NOMO-1 treated with dmso at 0.1 percent for 144 hours (cell line): ENCODE data around the gene DBH.

Experiments
- DNase-seq: peaks from one replicate; lab custom pipeline; 2025; ENCODE audit not compliant: unreplicated experiment; lab: John Stamatoyannopoulos, UW

The DBH gene

DNA sequence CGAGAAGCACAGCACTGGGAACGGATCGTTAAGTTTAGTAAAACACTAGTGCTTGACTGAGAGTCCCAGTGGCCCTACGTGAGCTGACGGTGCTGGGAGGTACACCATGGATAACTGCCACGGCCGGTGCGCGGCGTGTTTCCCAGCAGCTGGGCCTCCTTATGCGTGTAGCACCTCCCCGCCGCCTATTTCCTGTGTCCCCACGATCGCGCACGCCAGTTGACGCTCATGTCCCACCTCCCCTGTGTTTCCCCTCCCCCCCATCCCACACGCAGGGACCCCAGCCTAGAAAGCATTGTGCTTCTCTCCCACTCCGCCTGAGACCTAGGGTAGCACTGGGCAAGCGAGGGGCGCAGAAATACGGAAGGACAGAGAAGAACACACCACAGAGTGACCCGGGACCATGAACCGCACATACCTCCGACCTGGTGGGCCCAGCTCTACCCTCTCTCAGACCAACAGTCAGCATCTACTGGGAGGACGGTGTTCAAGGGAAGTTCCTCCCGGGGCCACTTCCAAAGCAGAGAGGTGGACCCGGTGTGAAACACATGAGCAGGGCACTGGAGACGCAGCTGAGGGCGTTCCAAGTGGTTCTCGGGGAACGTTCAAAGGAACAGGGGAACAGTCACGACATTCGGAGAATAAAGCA is 45.6 kb downstream of the DBH start:
- DNase-seq, result no peak

DNA sequence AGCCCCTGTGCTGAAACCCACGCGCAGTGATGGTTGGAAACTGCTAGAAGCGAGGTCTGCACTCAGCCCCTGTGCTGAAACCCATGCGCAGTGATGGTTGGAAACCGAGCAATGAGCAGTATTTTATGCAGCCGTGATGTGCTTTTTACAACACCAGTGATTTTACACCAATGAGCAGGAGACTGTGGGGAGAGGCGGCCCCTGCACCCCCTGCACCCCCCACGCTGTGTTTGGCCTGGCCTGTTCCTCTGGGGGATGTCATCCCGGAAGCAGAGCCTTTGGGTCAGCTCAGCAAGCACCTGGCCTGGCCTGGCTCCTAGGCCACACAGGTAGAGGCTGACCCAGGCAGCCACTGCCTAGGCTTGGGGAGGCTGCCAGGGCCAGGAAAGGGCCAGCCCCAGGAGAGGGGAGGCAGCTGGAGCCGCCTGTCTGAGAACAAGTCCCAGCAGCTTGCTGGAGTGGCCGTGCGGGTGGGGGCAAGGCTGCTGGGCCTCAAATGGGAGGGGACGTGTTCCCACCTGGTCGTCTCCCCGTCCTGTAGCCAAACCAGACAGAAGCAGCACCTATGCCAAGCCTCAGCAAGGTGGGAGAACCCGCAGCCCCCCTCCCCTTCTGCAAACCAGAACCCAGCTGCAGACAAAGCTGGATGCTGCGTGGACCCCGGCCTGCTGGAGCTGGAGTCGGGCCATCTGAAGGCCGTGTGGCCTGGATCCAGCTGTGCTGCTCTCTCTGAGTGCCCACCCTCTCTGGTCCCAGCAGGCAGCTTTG is 46.8 kb downstream of the DBH start:
- no peak for DNase-seq

DNA sequence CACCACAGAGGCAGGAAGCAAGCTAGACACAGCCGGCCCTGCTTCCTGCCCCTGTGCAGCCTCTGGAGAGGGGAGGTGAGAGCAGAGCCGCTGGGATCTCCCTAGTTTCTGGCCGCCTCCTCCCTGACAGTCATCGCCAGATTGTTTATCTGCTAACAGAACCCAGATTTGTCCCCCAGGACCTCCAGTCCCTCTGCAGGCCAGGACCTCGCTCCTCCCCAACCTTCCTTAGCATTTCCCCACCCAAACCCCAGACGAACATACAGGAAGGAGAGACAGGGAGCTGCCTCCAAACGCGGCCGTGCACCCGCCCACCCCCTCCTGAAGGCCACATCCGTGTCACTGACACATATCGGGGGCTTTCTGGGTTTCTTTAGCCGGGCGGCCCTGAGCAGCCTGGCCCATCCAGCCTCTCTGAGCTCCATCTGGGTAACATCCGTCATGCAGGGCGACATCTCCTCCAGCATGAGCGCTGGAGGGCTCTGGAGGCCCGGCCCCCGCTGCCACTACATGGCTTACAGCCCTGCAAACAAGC is 47.5 kb downstream of the DBH start:
- no peak for DNase-seq

DNA sequence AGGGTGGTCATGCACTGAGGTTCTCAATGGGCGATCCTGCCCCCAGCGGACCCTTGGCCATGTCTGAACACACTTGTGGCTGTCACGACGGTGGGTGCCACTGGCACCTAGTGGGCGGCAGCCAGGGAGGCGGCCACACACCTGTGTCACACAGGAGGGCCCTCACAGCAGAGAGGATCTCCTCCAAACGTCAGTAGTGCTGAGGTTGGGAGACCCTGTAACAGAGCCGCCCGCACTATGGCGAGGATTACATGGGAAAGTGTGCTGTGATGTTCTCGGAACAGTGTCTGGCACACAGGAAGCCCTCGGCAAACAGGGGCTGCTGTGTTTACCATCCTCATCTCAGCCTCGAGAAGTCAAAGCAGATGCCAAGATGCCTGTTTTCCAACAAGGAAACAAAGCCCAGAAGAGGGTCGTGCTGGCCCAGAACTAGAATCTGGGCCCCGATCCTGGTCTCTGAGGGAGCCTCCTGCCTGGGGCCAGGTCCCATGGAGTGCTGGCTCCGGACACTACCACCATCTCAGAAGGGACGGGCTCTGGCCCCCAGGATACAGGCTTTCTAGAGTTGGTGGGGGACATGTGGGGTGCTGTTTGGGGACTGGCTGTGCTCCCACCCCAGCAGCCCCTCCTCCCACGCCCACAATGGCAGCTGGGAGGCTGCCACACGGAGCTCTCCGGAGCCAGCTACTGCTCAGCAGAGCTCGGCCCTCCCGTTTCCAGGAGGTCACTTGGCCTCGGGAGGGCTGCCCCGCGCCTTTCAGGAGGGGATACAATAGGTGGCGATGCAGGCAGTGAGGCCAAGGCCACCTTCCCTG is 48.2 kb downstream of the DBH start:
- DNase-seq, result no peak

DNA sequence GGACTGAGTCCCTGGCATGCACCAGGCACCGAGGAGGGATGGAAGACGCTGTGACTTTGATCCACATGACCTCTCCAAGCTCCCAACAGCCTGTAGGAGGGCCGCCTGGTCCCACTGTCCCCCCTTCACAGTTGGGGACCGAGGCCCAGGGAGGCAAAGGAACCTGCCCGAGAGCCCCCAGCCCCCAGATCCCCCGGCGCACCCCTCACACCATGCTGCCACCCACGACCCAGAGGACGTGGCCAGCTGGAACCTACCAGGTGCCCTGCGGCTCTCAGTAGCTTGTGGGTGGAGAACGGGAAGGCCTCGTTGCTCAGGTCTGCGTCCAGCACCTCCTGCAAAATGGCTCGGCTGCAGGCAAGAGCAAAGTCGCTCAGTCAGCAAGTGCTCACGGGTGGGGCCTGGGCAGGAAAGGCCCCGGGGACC is 48.8 kb downstream of the DBH start:
- no peak for DNase-seq

DNA sequence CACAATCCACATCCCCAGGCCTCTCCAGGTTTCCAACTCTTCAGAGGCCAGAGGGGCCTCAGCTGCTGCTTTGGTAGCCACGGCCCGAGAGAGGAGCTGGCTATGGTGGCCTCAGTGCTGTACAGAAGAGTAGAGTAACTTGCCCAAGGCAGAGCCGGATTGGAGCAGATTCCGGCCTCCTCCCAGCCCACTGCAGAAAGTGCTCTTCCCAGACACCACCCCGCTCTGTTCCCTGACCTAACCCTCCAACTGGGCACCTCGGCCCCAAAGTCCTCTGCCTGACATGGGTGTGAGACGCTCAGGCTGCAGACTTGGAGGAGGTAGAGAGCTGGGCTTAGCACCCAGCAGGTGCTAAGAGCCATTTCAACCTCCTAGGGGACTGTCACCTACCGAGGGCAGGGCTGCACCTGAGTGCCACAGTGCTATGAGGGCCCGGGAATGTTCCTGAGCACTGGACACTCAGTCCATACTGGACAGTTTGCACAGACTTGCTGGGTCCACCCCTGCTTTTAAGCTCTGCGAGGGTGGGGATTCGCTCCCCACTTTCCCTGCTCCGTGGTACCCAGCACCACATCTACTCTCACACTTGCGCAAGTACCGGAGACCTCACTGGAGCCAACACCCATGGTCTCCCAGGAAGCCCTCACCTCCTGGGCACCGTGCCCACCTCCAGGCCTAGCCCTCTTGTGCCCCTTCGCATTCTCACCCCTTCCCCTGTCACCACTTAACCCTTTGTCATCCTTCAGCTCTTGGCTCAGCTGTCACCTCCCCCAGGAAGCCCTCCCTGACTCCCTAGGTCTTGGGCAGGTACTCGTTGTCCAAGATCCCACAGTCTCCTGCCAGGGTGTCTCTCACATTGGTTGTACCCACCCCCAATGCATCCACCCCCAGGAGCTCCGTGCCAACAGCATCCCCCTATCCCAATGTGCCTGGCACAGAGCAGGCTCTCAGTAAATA is 49.8 kb downstream of the DBH start:
- no peak for DNase-seq

DNA sequence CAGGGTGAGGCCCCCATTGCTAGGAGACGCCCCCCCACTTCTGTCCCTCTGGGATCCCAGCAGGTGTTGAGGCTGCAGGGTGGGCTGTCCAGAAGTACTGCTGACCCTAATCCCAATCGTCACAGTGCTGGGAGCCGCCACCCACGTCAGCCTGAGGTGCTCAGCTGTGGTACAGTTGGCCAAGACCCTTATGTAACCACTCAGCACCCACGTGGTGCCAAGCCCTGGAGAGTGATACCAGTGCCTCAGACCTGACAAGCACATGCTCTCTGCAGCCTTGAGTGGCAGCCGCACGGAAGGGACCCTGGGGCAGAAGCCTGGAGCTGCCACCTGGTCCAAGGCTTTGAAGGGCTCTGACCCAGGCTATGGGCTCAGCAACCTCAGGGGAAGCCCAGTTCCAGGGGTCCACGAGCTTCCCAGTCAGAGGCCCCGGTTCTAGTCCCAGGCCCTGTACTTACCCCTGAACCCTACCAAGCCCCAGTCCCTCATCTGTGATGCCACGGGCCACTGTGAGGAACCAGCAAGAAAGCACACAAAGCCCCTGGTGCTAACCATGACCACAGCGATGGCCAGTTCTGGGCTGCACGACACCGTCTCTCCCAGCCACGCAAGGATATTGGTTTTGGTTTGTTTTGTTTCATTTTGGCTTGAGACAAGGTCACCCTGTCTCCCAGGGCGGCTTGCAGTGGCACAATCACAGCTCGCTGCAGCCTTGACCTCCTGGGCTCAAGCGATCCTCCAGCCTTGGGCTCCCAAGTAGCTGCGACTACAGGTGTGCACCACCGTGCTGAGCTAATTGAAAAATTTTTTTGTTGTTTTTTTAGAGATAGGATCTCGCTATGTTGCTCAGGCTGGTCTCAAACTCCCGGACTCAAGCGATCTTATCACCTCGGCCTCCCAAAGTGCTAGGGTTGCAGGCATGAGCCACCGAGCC is 50.7 kb downstream of the DBH start:
- DNase-seq, result no peak

DNA sequence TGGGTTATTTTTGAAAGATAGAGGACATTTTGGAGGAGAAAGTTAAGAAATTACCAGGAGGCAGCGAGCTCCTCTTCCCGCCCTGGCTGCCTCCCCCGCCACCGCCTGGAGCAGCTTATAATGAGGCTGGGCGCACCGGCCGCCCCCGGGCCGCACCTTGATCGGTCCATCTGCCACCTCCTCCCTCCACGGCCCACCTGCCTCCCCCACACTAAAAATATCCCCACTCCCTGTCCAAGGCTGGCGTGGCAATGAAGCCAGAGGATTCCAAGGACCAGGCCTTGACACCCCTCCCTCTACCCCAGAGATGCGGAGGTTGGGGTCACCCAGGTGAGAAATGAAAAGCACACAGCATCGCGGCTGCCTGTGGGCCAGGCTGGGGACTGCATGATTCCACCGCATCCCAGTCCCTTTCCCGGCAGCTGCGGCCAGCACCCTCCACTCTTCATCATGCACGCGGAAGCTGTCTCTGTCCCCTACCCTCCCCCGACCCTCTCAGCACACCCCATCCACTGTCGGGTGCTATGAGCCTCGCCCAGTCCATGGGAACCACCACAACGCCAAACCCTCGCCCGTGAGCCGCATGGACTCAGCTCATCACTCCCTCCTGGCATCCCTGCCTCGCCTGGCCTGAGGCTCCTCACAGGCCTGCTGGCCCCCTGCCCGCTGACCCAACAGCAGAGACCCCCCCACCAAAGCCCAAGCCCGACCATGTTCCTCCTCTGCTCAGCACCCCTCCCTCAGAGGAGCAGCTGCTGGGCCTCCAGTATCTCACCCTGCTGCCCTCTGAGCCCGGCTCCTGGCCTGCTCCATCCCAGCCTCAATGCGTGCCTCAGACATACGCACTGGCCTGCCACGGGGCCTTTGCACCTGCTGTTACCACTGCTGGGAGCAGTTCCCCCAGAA is 51.9 kb downstream of the DBH start:
- DNase-seq, result no peak

DNA sequence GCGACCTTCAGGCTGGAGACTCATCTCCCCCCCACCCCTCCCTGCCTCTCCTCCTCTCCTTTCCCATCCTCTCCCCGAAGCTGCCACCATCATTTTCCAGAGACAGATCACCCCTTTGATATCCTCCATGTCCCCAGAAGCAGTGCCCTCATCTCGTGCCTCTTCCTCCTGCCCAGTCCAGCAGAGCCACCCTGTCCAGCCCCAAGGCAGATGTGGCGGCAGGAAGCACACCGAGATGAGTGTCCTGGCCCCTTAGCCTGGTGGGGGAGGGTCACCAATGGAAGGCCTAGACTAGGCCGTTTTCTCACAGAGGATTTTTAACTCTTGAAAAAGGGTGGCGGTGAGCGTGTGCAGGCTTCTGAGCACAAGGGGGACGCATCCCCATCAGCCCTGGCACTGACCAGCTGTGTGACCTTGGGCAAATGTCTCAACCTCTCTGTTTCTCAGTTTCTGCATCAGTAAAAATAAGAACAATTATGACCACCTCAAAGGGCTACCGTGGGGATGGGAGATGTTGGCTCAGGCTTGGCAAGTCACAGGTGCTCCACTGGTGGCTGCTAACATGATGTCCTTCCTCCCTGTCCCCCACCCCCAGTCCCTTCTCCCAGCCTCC is 53.1 kb downstream of the DBH start:
- no peak for DNase-seq

DNA sequence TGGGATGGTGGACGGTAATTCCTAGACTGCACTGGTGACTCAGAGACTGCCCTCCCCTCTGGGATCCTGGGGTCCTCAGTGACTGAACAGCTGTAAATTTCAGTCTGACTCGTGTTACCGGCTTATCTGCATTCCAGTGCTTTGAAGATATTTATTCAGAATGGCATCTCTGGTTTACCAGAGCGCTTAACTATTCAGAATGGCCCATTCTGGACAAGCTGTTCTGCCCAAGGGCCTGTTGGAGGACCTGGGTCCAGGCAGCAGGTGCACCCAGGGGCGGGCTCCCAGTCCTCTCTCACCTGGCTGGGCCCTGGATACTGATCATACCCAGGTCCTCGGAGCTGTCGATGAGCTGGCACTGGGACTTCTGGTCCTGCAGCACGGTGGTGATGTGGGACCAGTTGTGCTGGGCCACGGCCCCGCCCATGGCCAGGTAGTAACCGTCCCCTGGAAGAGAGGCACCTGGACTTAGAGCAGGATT is 54.0 kb downstream of the DBH start:
- DNase-seq, result no peak

DNA sequence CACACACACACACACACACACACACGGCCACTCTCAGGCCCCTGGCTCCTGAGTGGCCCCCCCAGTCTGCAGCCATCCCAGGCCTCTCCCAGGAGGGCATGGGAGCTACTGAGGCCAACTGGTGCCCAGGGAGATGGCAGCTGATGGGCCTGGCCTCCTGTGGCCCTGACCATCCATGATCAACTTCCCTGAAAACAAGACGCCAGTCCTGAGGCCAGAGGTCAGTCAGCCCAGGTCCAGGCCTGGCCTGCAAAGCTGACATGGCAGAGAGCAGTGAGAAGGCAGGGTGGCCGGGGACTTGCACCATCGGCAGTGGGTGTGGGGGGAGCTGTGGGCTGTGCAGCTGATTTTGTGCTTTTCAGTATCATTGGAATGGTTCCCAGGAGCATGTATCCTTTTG is 55.0 kb downstream of the DBH start:
- no peak for DNase-seq

DNA sequence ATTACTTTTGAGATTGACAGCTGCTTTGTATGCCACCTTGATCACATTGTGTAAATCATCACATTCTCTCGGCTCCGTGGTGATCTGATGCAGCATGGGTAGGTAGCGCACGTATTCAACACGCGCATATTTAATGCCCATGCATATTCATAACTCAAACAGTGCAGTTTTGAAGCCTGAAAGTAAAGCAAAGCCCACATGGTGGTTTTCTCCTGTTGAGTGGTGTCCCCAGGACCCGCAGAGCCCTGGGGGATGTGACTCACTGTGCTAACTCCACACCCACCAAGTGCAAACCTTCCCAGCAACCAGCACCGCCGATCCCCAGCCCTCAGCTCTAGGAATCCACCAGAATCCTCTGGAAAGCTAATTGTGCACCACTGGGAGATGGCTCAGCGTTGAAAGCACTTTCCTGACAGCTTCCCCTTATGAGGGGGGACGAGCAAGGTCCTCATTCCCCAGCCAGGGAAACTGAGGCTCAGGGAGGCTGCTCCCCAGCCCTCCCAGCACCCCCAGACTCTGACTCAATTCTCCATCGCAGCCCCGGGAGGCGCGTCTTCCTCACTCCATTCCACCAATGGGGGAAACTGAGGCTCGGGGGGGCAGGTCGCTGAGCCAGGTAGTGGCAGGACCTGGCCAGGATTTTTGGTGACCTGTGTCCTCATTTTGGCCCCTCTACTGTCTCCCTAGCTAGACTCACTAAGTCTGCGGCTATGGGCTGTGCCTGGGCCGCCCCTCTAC is 55.6 kb downstream of the DBH start:
- no peak for DNase-seq

DNA sequence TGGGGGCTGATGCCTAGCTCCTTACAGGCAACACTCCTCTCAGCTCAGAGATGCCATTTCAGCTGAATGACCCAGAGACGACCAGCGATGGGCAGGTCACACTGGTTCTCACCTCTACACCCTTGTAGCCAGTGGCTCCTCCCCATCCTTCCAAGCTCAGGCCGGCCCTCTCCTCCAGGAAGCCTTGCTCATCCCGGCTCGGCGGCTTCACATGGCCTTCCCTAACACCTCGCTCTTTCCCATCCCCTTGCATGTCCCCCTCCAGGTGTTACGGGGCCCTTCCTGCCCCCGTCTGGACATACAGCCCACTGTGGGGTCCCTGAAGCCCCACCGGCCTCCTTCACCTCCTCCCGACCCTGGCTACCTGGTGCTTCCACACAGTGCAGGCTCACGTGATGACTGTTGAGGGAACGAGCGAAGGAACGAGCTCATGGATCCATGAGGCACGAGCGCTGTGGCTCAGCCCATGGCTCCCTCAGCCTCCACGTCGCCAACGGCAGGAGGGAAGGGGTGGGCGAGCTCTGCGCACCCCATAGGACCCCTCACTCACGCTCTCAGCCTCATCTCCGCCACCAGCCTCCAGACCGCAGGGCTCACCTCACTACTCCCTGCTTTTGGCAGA is 56.3 kb downstream of the DBH start:
- no peak for DNase-seq

DNA sequence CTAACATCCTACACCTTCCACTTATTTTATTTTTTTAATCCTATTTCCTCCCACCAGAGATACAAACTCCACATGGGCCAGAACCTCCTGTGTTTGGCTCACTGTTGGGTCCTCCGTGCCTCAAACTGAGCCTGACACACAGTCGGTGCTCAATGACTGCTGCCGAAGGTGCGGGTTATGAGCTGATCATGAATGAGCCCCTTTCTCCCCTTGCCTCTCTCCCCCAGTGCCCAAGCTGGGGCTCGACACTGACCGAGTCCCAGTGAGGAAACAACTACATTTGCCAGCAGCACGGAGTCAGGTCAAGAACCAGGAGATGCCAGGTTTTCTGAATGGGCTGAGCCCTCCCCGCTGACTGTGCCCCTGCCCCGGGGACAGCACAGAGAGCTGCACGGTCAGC is 57.0 kb downstream of the DBH start:
- no peak for DNase-seq

DNA sequence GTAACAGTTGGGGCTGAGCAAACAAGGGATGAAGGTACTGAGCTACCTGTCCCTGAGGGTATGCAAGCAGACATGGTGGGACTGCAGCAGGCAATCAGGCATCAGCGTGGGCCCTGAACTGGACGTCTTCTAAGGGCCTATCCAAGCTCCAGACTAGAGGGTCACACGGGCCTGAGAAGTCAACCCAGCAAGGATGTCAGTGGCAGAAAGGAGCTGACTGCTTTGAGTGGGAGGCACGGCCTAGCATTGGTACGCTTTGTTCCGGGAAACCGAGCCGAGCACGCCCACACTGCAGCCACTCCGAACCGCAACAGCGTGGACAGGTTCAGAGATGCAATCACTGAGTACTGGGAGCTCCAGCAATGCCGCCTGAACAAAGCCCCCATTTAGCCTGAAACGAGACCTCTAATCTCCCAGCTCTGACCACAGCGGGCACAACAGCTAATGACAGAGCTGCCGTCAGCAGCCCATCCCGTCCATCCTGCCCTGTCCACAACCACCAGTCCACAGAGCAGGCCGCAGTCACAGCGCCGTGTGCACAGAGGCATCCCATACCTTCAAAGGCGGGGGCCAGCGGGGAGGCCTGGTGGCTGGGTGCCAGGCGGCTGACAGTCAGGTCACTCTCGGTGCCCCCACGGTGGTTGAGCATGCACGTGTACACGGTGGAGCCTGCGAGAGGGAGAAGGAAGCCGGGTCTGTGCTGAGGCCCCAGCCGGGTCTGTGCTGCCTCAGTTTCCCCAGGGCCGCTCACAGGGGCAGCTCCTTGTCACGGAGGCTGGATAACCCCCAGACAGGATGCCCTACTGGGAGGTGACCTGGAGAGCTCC is 57.8 kb downstream of the DBH start:
- no peak for DNase-seq

DNA sequence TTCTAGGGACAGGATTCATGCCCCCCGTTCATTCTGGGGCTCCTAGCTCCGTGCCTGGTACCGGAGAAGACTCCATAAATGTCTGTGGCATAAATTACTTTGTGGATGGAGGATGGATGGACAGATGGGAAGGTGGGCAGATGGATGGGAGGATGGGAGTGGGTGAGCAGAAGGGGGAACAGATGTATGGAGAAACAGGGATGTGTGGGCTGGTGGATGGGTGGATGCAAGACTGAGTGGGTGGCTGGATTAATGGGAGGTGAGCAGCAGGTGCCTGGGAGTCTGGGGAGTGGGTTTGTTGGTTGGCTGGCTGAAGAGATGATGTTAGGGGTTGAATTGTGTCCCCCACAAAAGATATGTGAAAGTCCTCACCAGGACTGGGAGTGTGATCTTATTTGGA is 58.5 kb downstream of the DBH start:
- DNase-seq, result no peak
